Caco-2 (cell line): ENCODE data around the gene UBXN10. TPM values are rescaled to one million over a fixed set of nuclear protein-coding genes. Genes with fewer than 3 reads are reported as not detected.
"Not testable (repeated sequence)": the region's sequence is repeated elsewhere in the genome, so short reads cannot be mapped to it uniquely, and the experiment has no call there.

Source experiments
- BruUV-seq: library from RNA; stranded (reverse); fragments of 400-500 nt; replicated peaks from 2 replicates; lab custom pipeline; 2021; lab: Mats Ljungman, UMichigan
- CTCF ChIA-PET: fragments of 300-600 bp; sonication (Branson Sonifier 250); formaldehyde crosslinking; loops from one replicate; lab custom pipeline; 2022; ENCODE audit warnings: antibody characterized with exemption; lab: Charles Lee
- POLR2A ChIA-PET: fragments of 300-600 bp; sonication (Branson Sonifier 250); formaldehyde crosslinking; loops from one replicate; lab custom pipeline; 2022; ENCODE audit warnings: antibody characterized with exemption; lab: Charles Lee
- DNase-seq, 2 experiments: peaks; one replicate each; pipeline versions ENCODE4 v3.0.0 to v3.0.0-alpha.2; 2020 to 2022
- H3K27me3 ChIP-seq: replicated peaks from 2 replicates; pipeline ENCODE4 v1.6.0; 2011; ENCODE audit warnings: low read length; ENCODE audit not compliant: control insufficient read depth, insufficient read depth
- H3K36me3 ChIP-seq: 2 replicates; pipeline ENCODE4 v1.5.1; 2011; ENCODE audit warnings: low read length; ENCODE audit not compliant: control insufficient read depth, insufficient read depth
- H3K4me1 ChIP-seq: fragments of 250-450 bp; sonication (Bioruptor Pico); 2 replicates; pipeline ENCODE4 v1.5.1; 2020; ENCODE audit warnings: mild to moderate bottlenecking
- H3K4me3 ChIP-seq: 2 replicates; pipeline ENCODE4 v1.5.1; 2011; ENCODE audit warnings: low read depth, mild to moderate bottlenecking, control low read depth, low read length
- H3K9me3 ChIP-seq: fragments of 250-450 bp; sonication (Bioruptor Pico); 2 replicates; pipeline ENCODE4 v1.5.1; 2020; ENCODE audit warnings: mild to moderate bottlenecking, moderate library complexity
- H3K27ac Mint-ChIP-seq: one replicate; pipeline ENCODE4 v1.8.0; 2022; ENCODE audit warnings: mixed read lengths; ENCODE audit not compliant: unreplicated experiment
- H3K27me3 Mint-ChIP-seq: one replicate; pipeline ENCODE4 v1.8.0; 2022; ENCODE audit warnings: mixed read lengths; ENCODE audit not compliant: insufficient read depth, unreplicated experiment
- H3K36me3 Mint-ChIP-seq: one replicate; pipeline ENCODE4 v1.8.0; 2022; ENCODE audit warnings: mild to moderate bottlenecking, mixed read lengths; ENCODE audit not compliant: insufficient read depth, unreplicated experiment
- H3K4me1 Mint-ChIP-seq: one replicate; pipeline ENCODE4 v1.8.0; 2022; ENCODE audit warnings: low read depth, mixed read lengths; ENCODE audit not compliant: unreplicated experiment
- H3K4me3 Mint-ChIP-seq: one replicate; pipeline ENCODE4 v1.8.0; 2022; ENCODE audit warnings: mild to moderate bottlenecking, moderate library complexity, mixed read lengths; ENCODE audit not compliant: unreplicated experiment
- H3K9me3 Mint-ChIP-seq: one replicate; pipeline ENCODE4 v1.8.0; 2022; ENCODE audit warnings: mixed read lengths; ENCODE audit not compliant: unreplicated experiment
- intact Hi-C: fragments of 100-400 bp; cut with micrococcal nuclease; formaldehyde crosslinking; loops from one replicate; pipeline ENCODE4 v1.10.0; 2022; ENCODE audit not compliant: unreplicated experiment
- total RNA-seq: library from RNA; stranded (reverse); gene quantifications from 2 replicates; pipeline ENCODE4 v1.2.3, GENCODE V29; 2022
- TF ChIP-seq, protein P1 (sequence below), 2 experiments: fragments of 200-600 bp in 1 of 2; IDR thresholded peaks; 1 replicate in 1 of 2; 2 replicates in 1 of 2; pipeline versions ENCODE4 v1.5.1 to v1.8.0; 2011 to 2022; ENCODE audit warnings: antibody characterized with exemption in 1 of 2, control low read depth in 1 of 2, inconsistent platforms in 1 of 2, low read depth in 1 of 2, low read length in 1 of 2, mild to moderate bottlenecking in 1 of 2, moderate library complexity in 1 of 2; ENCODE audit not compliant: insufficient read depth in 1 of 2, severe bottlenecking in 1 of 2, unreplicated experiment in 1 of 2

Gene UBXN10
- total RNA-seq, 1 experiment from 2014 or later: 0.07 TPM

DNA sequence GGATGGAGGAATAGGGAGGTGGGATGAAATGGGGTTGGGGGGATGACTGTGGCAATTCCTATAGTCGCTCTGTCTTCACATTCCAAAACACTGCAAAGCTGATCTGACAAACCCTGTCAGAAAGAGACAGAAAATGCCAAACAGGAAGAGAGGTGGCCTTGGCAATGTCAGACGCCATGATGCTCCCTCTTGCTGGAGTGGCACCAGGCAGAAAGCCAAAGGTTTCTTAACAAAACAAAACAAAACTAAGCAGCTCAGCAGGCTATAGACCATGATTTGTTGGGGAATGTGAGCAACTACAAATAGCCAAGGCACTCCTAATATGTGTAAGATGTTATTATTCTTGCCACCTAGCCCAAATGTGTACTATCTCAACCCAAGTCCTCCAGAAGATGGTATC, 43.3 kb downstream of the UBXN10 start:
- H3K9me3 Mint-ChIP-seq: no peaks in the 10 kb centered on the region
- POLR2A ChIA-PET: no interaction called here
- TF ChIP-seq, protein P1, sequence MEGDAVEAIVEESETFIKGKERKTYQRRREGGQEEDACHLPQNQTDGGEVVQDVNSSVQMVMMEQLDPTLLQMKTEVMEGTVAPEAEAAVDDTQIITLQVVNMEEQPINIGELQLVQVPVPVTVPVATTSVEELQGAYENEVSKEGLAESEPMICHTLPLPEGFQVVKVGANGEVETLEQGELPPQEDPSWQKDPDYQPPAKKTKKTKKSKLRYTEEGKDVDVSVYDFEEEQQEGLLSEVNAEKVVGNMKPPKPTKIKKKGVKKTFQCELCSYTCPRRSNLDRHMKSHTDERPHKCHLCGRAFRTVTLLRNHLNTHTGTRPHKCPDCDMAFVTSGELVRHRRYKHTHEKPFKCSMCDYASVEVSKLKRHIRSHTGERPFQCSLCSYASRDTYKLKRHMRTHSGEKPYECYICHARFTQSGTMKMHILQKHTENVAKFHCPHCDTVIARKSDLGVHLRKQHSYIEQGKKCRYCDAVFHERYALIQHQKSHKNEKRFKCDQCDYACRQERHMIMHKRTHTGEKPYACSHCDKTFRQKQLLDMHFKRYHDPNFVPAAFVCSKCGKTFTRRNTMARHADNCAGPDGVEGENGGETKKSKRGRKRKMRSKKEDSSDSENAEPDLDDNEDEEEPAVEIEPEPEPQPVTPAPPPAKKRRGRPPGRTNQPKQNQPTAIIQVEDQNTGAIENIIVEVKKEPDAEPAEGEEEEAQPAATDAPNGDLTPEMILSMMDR (IDR thresholded peaks at IDR 0.05; ENCODE audit: insufficient read depth in 1 of 2, low read depth in 1 of 2, low read length in 1 of 2, severe bottlenecking in 1 of 2, unreplicated experiment in 1 of 2): no peak
- H3K36me3 ChIP-seq: no peaks in the 10 kb centered on the region
- H3K27me3 Mint-ChIP-seq: peaks cover 7% of the 10 kb centered on the region
- intact Hi-C loops: no loop called here
- CTCF ChIA-PET: no interaction called here
- DNase-seq: no peak
- H3K4me1 ChIP-seq: no peaks in the 10 kb centered on the region
- H3K4me3 ChIP-seq: no peak overlapping the region
- no peaks in the 10 kb centered on the region for H3K9me3 ChIP-seq
- H3K36me3 Mint-ChIP-seq: no peaks in the 10 kb centered on the region
- H3K4me1 Mint-ChIP-seq: no peaks in the 10 kb centered on the region
- H3K4me3 Mint-ChIP-seq: no peak overlapping the region
- H3K27ac Mint-ChIP-seq: no peak overlapping the region
- BruUV-seq: no TSS peak
- no peaks in the 10 kb centered on the region for H3K27me3 ChIP-seq

DNA sequence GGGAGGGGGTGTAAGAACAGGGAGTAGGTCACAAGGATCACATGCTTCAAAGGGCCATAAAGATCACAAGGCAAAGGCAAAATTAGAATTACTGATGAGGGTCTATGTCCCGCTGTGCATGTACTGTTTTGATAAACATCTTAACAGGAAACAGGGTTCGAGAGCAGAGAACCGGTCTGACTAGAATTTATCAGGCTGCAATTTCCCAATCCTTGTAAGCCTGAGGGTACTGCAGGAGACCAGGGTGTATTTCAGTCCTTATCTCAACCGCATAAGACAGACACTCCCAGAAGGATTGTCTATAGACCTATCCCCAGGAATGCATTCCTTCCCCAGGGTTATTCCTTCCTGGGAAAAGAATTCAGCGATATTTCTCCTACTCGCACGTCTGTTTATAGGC, 46.7 kb downstream of the UBXN10 start:
- H3K27ac Mint-ChIP-seq, BruUV-seq, CTCF ChIA-PET, H3K27me3 ChIP-seq, POLR2A ChIA-PET, H3K27me3 Mint-ChIP-seq, H3K4me3 Mint-ChIP-seq, H3K9me3 ChIP-seq, H3K36me3 ChIP-seq, H3K4me1 Mint-ChIP-seq, DNase-seq, H3K9me3 Mint-ChIP-seq, H3K36me3 Mint-ChIP-seq, H3K4me3 ChIP-seq, H3K4me1 ChIP-seq, intact Hi-C loops: not testable (repeated sequence)

DNA sequence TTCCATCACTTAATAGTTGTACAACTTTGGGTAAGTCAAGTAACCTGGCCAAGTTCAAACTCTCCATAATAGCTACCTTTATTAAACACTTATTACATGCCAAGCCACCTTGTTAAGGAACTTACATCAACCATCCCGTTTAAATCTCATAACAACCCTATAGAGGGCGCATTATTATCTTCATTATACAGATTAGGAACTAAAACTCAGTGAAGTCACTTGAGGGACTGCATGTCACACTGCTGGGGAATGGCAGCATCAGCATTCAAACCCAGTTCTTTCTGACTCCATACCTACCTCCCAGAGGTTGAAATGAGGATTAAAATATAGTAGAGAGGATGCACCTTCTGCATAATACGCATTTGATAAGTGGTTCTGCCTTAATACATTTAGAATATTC, 47.5 kb downstream of the UBXN10 start:
- no peaks in the 10 kb centered on the region for H3K4me1 Mint-ChIP-seq
- no peak for DNase-seq
- H3K4me3 ChIP-seq: no peak overlapping the region
- TF ChIP-seq, protein P1 (IDR thresholded peaks at IDR 0.05; ENCODE audit: insufficient read depth in 1 of 2, low read depth in 1 of 2, low read length in 1 of 2, severe bottlenecking in 1 of 2, unreplicated experiment in 1 of 2): no peak
- POLR2A ChIA-PET: no interaction called here
- no peaks in the 10 kb centered on the region for H3K9me3 ChIP-seq
- H3K9me3 Mint-ChIP-seq: no peaks in the 10 kb centered on the region
- H3K27me3 Mint-ChIP-seq: peaks cover 3% of the 10 kb centered on the region
- CTCF ChIA-PET: no interaction called here
- H3K27ac Mint-ChIP-seq: no peak overlapping the region
- no peak overlapping the region for H3K4me3 Mint-ChIP-seq
- BruUV-seq: no TSS peak
- H3K27me3 ChIP-seq: no peaks in the 10 kb centered on the region
- intact Hi-C loops: no loop called here
- no peaks in the 10 kb centered on the region for H3K36me3 Mint-ChIP-seq
- H3K4me1 ChIP-seq: no peaks in the 10 kb centered on the region
- no peaks in the 10 kb centered on the region for H3K36me3 ChIP-seq

DNA sequence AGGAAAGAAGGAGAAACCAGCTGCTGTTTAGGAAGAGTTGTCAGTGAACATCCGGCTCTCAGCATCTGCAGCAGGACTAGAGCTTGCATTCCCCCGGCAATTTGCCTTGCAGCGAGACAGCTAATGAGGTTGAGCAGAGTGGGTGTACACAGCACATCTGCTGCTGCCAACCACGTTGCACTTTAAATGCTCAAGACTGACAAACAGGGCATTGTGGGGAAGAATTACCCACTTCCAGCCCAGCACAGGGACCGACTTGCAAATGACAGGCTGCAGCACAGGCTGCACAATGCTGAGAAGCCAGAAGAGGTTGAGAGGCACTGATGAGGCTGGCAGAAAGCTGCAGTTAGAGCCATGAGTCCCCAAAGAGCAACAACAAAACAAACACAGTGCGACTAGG, 48.0 kb downstream of the UBXN10 start:
- Mint-ChIP-seq H3K9me3 (no peaks in the 10 kb centered on the region), H3K4me3 (no peak overlapping the region), H3K36me3 (no peaks in the 10 kb centered on the region), H3K4me1 (no peaks in the 10 kb centered on the region), H3K27me3 (peaks cover 1% of the 10 kb centered on the region), H3K27ac (no peak overlapping the region)
- ChIA-PET CTCF (no interaction called here), POLR2A (no interaction called here)
- Histone ChIP-seq H3K4me3 (no peak overlapping the region), H3K4me1 (no peaks in the 10 kb centered on the region), H3K36me3 (no peaks in the 10 kb centered on the region), H3K9me3 (no peaks in the 10 kb centered on the region), H3K27me3 (no peaks in the 10 kb centered on the region)
- no TSS peak for BruUV-seq
- TF ChIP-seq, protein P1 (IDR thresholded peaks at IDR 0.05; ENCODE audit: insufficient read depth in 1 of 2, low read depth in 1 of 2, low read length in 1 of 2, severe bottlenecking in 1 of 2, unreplicated experiment in 1 of 2): no peak
- intact Hi-C loops: no loop called here
- no peak for DNase-seq
